D721Med (cell line): ENCODE measurements around the gene GPS2.

Experiments used
- DNase-seq: peaks from one replicate; pipeline ENCODE4 v3.0.0; 2011; ENCODE audit warnings: low spot score; ENCODE audit not compliant: insufficient read length
- FAIRE-seq: peaks from 2 replicates; lab custom pipeline; 2011; peaks lifted over from hg19 to GRCh38; lab: Jason Lieb, UNC
- CTCF ChIP-seq: IDR thresholded peaks from 2 replicates; pipeline ENCODE4 v1.5.1; 2012; ENCODE audit warnings: mild to moderate bottlenecking, control low read depth; ENCODE audit not compliant: insufficient read depth; ENCODE audit errors: missing control alignments

GPS2 gene

DNA sequence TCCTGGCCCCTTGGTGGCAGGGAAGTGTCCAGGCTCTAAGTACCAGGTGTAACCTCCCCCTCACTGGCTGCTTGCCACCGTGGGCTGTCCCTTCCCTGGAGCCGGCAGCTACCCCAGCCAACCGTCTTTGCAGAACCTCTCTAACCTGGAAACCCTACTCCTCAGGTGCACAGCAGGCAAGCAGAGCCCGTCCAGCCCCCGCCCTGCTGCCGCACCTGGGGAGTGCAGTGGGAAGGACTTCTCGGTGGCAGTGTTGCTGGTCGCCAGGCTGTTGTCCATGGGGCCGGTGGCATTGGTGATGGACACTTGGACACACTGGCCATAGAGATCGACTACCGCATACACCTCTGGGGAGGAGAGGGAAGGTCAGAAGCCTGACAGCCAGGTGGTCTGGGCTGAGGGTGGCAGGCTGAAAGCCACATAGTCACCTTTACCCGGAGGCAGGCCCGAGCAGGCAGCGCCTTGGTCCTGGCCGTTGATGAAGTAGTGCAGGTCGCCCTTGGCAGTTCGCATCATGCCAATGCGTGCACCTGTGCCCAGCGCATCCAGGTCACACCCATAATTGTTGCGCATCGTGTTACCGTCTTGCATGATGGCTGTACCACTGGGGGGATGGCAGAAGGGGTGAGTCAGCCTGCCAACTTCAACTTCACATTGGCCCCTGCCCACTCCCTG lies 7.5 kb upstream of the GPS2 start:
- FAIRE-seq (no peak), DNase-seq (no peak)
- TF ChIP-seq CTCF = no peak

- no peak for DNase-seq
- FAIRE-seq = no peak
- TF ChIP-seq CTCF = no peak
Observed at GRCh38 chr17:7321466-7321865, 6.3 kb upstream of the GPS2 start.

DNA sequence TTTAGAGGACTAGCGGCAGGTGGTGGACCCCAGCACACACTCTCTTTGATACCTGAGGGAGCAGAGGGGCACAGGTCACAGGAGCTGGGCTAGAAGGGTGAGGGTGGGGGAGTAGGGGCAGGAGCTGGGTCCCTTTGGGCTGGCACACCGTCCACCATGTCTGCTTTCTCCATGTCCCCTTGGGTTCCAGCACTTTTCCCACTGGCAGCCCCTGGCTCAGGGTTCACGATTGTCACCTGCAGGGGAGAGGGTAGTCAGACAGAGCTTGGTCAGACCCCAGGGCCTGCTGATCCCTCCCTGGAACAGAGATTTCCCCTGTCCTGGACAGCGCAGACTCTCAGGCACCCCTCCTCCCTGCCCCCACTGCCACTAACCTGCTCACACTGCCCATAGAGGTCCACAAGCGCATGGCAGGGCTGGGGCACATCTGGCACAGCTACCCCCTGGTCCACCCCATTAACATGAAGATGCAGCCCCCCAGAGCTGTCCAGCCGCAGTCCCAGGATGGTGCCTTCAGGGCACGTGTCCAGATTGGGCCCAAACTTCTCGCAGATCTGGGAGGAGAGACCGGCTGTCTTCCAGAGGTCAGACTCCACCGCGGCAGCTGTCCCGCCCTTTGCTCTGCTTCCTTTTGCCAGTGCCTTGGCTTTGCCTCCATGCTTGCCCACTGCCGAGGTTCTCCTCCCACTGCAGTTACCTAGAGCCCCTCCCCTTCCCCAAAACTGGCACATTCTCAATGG lies 3.1 kb upstream of the GPS2 start:
- DNase-seq (no peak), FAIRE-seq (no peak)
- no peak for TF ChIP-seq CTCF

GRCh38 chr17:7317161-7317803 lies 2.1 kb upstream of the GPS2 start:
- no peak for TF ChIP-seq CTCF
- DNase-seq (no peak), FAIRE-seq (no peak)

GRCh38 chr17:7315570-7316235 lies 543 bp upstream of the GPS2 start:
- DNase-seq = no peak
- FAIRE-seq = no peak

More at GRCh38 chr17:7315570-7316235, 543 bp upstream of the GPS2 start:
- no peak for TF ChIP-seq CTCF
